HCT116 (cell line): ENCODE results near the gene C4BPB. TPM values are rescaled to one million over a fixed set of nuclear protein-coding genes. Genes with fewer than 3 reads are reported as not detected.

Experiments
- ATAC-seq: fragments of 200-7000 bp; cut with Tn5 transposase; 2 replicates; pipeline ENCODE4 v1.9.1; 2020; ENCODE audit warnings: mild to moderate bottlenecking, moderate library complexity
- BruUV-seq: library from RNA; stranded (reverse); fragments of 400-500 nt; replicated peaks from 2 replicates; lab custom pipeline; 2021; lab: Mats Ljungman, UMichigan
- CTCF ChIA-PET: fragments of 300-600 bp; sonication (Branson Sonifier 250); formaldehyde crosslinking; loops from one replicate; lab custom pipeline; 2021; ENCODE audit warnings: antibody characterized with exemption; lab: Charles Lee
- POLR2A ChIA-PET: fragments of 300-600, 350-600 bp; sonication (Branson Sonifier 250); formaldehyde crosslinking; loops from one replicate; lab custom pipeline; 2021; ENCODE audit warnings: antibody characterized with exemption; lab: Charles Lee
- RAD21 ChIA-PET, 2 experiments: fragments of 300-600 bp; sonication (Branson Sonifier 250); formaldehyde crosslinking; loops; one replicate each; lab custom pipeline; 2023; ENCODE audit warnings: low total read pairs in 2 of 2; ENCODE audit not compliant: uncharacterized antibody in 2 of 2, unreplicated experiment in 2 of 2, low non-redundant PET in 1 of 2; lab: Charles Lee
- DNase-seq: peaks from one replicate; pipeline ENCODE4 v3.0.0-alpha.2; 2010; ENCODE audit warnings: low read depth, low spot score
- H2AFZ ChIP-seq: fragments of 200-600 bp; shearing (Covaris generic), sonication (generic); 2 replicates; pipeline ENCODE4 v1.6.1; 2017; ENCODE audit warnings: low read depth, mixed run types, mixed read lengths, antibody characterized with exemption, low read length; ENCODE audit not compliant: poor library complexity, severe bottlenecking
- H3K27ac ChIP-seq: 2 replicates; pipeline ENCODE4 v1.5.1; 2012; ENCODE audit warnings: low read depth, low read length
- H3K27me3 ChIP-seq: fragments of 200-600 bp; sonication (generic); 2 replicates; pipeline ENCODE4 v1.6.1; 2016; ENCODE audit warnings: mixed run types, low read length, mixed read lengths; ENCODE audit not compliant: insufficient read depth
- H3K36me3 ChIP-seq, 2 experiments: fragments of 200-500 bp in 1 of 2; fragments of 200-600 bp in 1 of 2; sonication (Bioruptor generic) in 1 of 2; sonication (generic) in 1 of 2; 2 replicates each; pipeline versions ENCODE4 v1.5.1 to v1.6.1; 2014 to 2016; ENCODE audit warnings: low read length in 2 of 2, inconsistent platforms in 1 of 2, mixed read lengths in 1 of 2, mixed run types in 1 of 2; ENCODE audit not compliant: insufficient read depth in 2 of 2, control insufficient read depth in 1 of 2
- H3K4me1 ChIP-seq, 2 experiments: fragments of 200-600 bp in 1 of 2; sonication (generic) in 1 of 2; 2 replicates each; pipeline versions ENCODE4 v1.5.1 to v1.6.1; 2012 to 2017; ENCODE audit warnings: low read length in 2 of 2, inconsistent platforms in 1 of 2, mild to moderate bottlenecking in 1 of 2, mixed read lengths in 1 of 2, mixed run types in 1 of 2, moderate library complexity in 1 of 2; ENCODE audit not compliant: insufficient read depth in 2 of 2, control insufficient read depth in 1 of 2
- H3K4me2 ChIP-seq: fragments of 200-600 bp; sonication (generic); 2 replicates; pipeline ENCODE4 v1.6.1; 2017; ENCODE audit warnings: mixed run types, low read length, mixed read lengths
- H3K4me3 ChIP-seq, 2 experiments: fragments of 200-600 bp in 1 of 2; sonication (generic) in 1 of 2; replicated peaks in 1 of 2; 2 replicates each; pipeline ENCODE4 v1.5.1; 2011 to 2016; ENCODE audit warnings: low read length in 2 of 2, control low read depth in 1 of 2, low read depth in 1 of 2, mild to moderate bottlenecking in 1 of 2, mixed read lengths in 1 of 2, mixed run types in 1 of 2
- H3K79me2 ChIP-seq: fragments of 200-600 bp; sonication (generic); 2 replicates; pipeline ENCODE4 v1.6.1; 2017; ENCODE audit warnings: mild to moderate bottlenecking, mixed run types, low read length, moderate library complexity, mixed read lengths; ENCODE audit not compliant: insufficient read depth
- H3K9ac ChIP-seq: fragments of 200-600 bp; sonication (generic); 2 replicates; pipeline ENCODE4 v1.6.1; 2016; ENCODE audit warnings: low read length, mixed read lengths
- H3K9me2 ChIP-seq: fragments of 200-600 bp; sonication (generic), shearing (Covaris generic); 2 replicates; pipeline ENCODE4 v1.6.1; 2017; ENCODE audit warnings: mixed run types, mild to moderate bottlenecking, moderate library complexity; ENCODE audit not compliant: insufficient read depth
- H3K9me3 ChIP-seq, 2 experiments: fragments of 200-500 bp in 1 of 2; fragments of 200-600 bp in 1 of 2; sonication (Bioruptor generic) in 1 of 2; sonication (generic) in 1 of 2; 2 replicates each; pipeline ENCODE4 v1.6.1; 2014 to 2017; ENCODE audit warnings: low read length in 2 of 2, mixed read lengths in 2 of 2, inconsistent platforms in 1 of 2, low read depth in 1 of 2, mild to moderate bottlenecking in 1 of 2, mixed run types in 1 of 2, moderate library complexity in 1 of 2; ENCODE audit not compliant: control insufficient read depth in 1 of 2, insufficient read depth in 1 of 2
- H4K20me1 ChIP-seq: fragments of 200-600 bp; sonication (generic), shearing (Covaris generic); 2 replicates; pipeline ENCODE4 v1.6.1; 2017; ENCODE audit warnings: mixed run types, mild to moderate bottlenecking, moderate library complexity; ENCODE audit not compliant: insufficient read depth
- CBX3 ChIP-seq: IDR thresholded peaks from 2 replicates; pipeline ENCODE4 v1.6.1; 2012; ENCODE audit warnings: low read depth
- CEBPB ChIP-seq: IDR thresholded peaks from 2 replicates; pipeline ENCODE4 v1.6.1; 2012; ENCODE audit warnings: low read depth
- ELF1 ChIP-seq: IDR thresholded peaks from 2 replicates; pipeline ENCODE4 v1.6.1; 2012; ENCODE audit warnings: low read depth, borderline replicate concordance
- EZH2 ChIP-seq: fragments of 200-600 bp; sonication (generic); IDR thresholded peaks from 2 replicates; pipeline ENCODE4 v1.6.1; 2017; ENCODE audit warnings: antibody characterized with exemption, mixed run types
- FOSL1 ChIP-seq: IDR thresholded peaks from 2 replicates; pipeline ENCODE4 v1.6.1; 2012; ENCODE audit warnings: low read depth
- JUND ChIP-seq: IDR thresholded peaks from 2 replicates; pipeline ENCODE4 v1.6.1; 2012
- POLR2A ChIP-seq: IDR thresholded peaks from 2 replicates; pipeline ENCODE4 v1.7.0; 2011; ENCODE audit warnings: borderline replicate concordance; ENCODE audit not compliant: insufficient read depth, insufficient read length; ENCODE audit errors: extremely low read depth
- POLR2AphosphoS5 ChIP-seq: IDR thresholded peaks from 2 replicates; pipeline ENCODE4 v1.6.1; 2011; ENCODE audit warnings: mild to moderate bottlenecking, low read depth, low read length, moderate library complexity
- RAD21 ChIP-seq: IDR thresholded peaks from 2 replicates; pipeline ENCODE4 v1.6.1; 2012; ENCODE audit warnings: low read depth, mild to moderate bottlenecking
- SIN3A ChIP-seq: IDR thresholded peaks from 2 replicates; pipeline ENCODE4 v1.6.1; 2012; ENCODE audit warnings: low read depth
- SP1 ChIP-seq: IDR thresholded peaks from 2 replicates; pipeline ENCODE4 v1.6.1; 2012; ENCODE audit warnings: low read depth
- SRF ChIP-seq: IDR thresholded peaks from 2 replicates; pipeline ENCODE4 v1.6.1; 2012; ENCODE audit warnings: low read depth
- TCF7L2 ChIP-seq: IDR thresholded peaks from 2 replicates; pipeline ENCODE4 v1.7.0; 2011; ENCODE audit warnings: borderline replicate concordance, inconsistent platforms; ENCODE audit not compliant: insufficient read depth, insufficient read length; ENCODE audit errors: extremely low read depth
- ZFX ChIP-seq: fragments of 450-650 bp; IDR thresholded peaks from 2 replicates; pipeline ENCODE4 v1.6.1; 2017
- ZNF274 ChIP-seq: fragments of 200-500 bp; sonication (Bioruptor generic); IDR thresholded peaks from 2 replicates; pipeline ENCODE4 v1.6.1; 2014; ENCODE audit warnings: mild to moderate bottlenecking, low read depth, low read length, inconsistent platforms
- intact Hi-C: fragments of 100-400 bp; cut with micrococcal nuclease; formaldehyde crosslinking; loops from 2 replicates; pipeline ENCODE4 v1.10.0; 2022
- total RNA-seq: library from RNA; stranded (reverse); gene quantifications from one replicate; pipeline ENCODE4 v1.2.1, GENCODE V29; 2021; ENCODE audit not compliant: unreplicated experiment
- TF ChIP-seq, protein P1 (sequence below): IDR thresholded peaks from 2 replicates; pipeline ENCODE4 v1.6.1; 2012
- TF ChIP-seq, protein P2 (sequence below): IDR thresholded peaks from 2 replicates; pipeline ENCODE4 v1.6.1; 2012; ENCODE audit warnings: low read depth
- TF ChIP-seq, protein P3 (sequence below), 3 experiments: fragments of 200-600 bp in 1 of 3; sonication (generic) in 1 of 3; IDR thresholded peaks in 2 of 3; conservative IDR thresholded peaks in 1 of 3; 2 replicates each; pipeline ENCODE4 v1.5.1; 2012 to 2017; ENCODE audit warnings: low read depth in 2 of 3, low read length in 2 of 3, antibody characterized with exemption in 1 of 3, borderline replicate concordance in 1 of 3, control low read depth in 1 of 3, mild to moderate bottlenecking in 1 of 3, mixed read lengths in 1 of 3, mixed run types in 1 of 3, moderate library complexity in 1 of 3; ENCODE audit not compliant: insufficient read depth in 1 of 3
- TF ChIP-seq, protein P4 (sequence below): IDR thresholded peaks from 2 replicates; pipeline ENCODE4 v1.6.1; 2012
- TF ChIP-seq, protein P5 (sequence below): IDR thresholded peaks from 2 replicates; pipeline ENCODE4 v1.6.1; 2011; ENCODE audit warnings: mild to moderate bottlenecking, low read length, moderate library complexity; ENCODE audit not compliant: insufficient replicate concordance; ENCODE audit errors: extremely low read depth

C4BPB gene
- total RNA-seq, 1 experiment from 2014 or later = not detected

DNA sequence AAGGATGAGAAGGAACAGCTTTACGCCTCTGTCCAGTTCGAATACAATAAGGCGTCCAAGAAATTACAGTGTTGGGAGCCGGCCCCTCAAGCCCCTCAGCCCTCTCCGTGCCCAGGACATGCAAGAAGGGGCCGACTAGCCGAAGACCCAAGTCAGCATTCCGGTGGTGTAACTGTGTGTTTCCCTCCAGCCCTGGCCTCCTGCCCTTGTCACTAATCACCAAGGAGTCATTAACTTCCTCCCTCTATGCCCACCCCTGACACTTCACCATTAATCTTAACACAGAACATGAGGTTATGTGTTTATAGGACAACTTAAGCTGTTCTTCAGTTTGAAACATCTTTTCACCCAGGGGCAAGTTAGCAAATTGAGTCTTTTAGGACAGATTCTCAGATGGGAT, 16.4 kb upstream of the C4BPB start:
- H3K9ac ChIP-seq = no peak overlapping the region
- ChIA-PET POLR2A (no interaction called here), CTCF (no interaction called here), RAD21 (no interaction called here)
- ATAC-seq (no peak), DNase-seq (no peak)
- H3K27ac ChIP-seq = no peak overlapping the region
- H3K4me1 ChIP-seq = no peaks in the 10 kb centered on the region
- peaks cover 3 to 12% of the 10 kb centered on the region in 2 experiments; a peak in 1 of 4 replicates for H3K36me3 ChIP-seq
- no peak overlapping the region for H3K4me3 ChIP-seq
- TF ChIP-seq ZNF274 (no peak), POLR2AphosphoS5 (no peak), ELF1 (no peak), ZFX (no peak), SIN3A (no peak), FOSL1 (no peak), TCF7L2 (no peak), SRF (no peak), SP1 (no peak), POLR2A (no peak), CBX3 (no peak), RAD21 (no peak), JUND (no peak), EZH2 (no peak), CEBPB (no peak)
- TF ChIP-seq, protein P1, sequence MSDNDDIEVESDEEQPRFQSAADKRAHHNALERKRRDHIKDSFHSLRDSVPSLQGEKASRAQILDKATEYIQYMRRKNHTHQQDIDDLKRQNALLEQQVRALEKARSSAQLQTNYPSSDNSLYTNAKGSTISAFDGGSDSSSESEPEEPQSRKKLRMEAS = no peak
- TF ChIP-seq, protein P2, sequence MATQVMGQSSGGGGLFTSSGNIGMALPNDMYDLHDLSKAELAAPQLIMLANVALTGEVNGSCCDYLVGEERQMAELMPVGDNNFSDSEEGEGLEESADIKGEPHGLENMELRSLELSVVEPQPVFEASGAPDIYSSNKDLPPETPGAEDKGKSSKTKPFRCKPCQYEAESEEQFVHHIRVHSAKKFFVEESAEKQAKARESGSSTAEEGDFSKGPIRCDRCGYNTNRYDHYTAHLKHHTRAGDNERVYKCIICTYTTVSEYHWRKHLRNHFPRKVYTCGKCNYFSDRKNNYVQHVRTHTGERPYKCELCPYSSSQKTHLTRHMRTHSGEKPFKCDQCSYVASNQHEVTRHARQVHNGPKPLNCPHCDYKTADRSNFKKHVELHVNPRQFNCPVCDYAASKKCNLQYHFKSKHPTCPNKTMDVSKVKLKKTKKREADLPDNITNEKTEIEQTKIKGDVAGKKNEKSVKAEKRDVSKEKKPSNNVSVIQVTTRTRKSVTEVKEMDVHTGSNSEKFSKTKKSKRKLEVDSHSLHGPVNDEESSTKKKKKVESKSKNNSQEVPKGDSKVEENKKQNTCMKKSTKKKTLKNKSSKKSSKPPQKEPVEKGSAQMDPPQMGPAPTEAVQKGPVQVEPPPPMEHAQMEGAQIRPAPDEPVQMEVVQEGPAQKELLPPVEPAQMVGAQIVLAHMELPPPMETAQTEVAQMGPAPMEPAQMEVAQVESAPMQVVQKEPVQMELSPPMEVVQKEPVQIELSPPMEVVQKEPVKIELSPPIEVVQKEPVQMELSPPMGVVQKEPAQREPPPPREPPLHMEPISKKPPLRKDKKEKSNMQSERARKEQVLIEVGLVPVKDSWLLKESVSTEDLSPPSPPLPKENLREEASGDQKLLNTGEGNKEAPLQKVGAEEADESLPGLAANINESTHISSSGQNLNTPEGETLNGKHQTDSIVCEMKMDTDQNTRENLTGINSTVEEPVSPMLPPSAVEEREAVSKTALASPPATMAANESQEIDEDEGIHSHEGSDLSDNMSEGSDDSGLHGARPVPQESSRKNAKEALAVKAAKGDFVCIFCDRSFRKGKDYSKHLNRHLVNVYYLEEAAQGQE = no peak
- TF ChIP-seq, protein P3, sequence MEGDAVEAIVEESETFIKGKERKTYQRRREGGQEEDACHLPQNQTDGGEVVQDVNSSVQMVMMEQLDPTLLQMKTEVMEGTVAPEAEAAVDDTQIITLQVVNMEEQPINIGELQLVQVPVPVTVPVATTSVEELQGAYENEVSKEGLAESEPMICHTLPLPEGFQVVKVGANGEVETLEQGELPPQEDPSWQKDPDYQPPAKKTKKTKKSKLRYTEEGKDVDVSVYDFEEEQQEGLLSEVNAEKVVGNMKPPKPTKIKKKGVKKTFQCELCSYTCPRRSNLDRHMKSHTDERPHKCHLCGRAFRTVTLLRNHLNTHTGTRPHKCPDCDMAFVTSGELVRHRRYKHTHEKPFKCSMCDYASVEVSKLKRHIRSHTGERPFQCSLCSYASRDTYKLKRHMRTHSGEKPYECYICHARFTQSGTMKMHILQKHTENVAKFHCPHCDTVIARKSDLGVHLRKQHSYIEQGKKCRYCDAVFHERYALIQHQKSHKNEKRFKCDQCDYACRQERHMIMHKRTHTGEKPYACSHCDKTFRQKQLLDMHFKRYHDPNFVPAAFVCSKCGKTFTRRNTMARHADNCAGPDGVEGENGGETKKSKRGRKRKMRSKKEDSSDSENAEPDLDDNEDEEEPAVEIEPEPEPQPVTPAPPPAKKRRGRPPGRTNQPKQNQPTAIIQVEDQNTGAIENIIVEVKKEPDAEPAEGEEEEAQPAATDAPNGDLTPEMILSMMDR (IDR thresholded peaks at IDR 0.05 in 2 of 3, conservative IDR thresholded peaks at IDR 0.05 in 1 of 3; ENCODE audit: borderline replicate concordance in 1 of 3, insufficient read depth in 1 of 3, low read depth in 2 of 3, low read length in 2 of 3) = no peak
- TF ChIP-seq, protein P4, sequence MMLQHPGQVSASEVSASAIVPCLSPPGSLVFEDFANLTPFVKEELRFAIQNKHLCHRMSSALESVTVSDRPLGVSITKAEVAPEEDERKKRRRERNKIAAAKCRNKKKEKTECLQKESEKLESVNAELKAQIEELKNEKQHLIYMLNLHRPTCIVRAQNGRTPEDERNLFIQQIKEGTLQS = no peak
- TF ChIP-seq, protein P5, sequence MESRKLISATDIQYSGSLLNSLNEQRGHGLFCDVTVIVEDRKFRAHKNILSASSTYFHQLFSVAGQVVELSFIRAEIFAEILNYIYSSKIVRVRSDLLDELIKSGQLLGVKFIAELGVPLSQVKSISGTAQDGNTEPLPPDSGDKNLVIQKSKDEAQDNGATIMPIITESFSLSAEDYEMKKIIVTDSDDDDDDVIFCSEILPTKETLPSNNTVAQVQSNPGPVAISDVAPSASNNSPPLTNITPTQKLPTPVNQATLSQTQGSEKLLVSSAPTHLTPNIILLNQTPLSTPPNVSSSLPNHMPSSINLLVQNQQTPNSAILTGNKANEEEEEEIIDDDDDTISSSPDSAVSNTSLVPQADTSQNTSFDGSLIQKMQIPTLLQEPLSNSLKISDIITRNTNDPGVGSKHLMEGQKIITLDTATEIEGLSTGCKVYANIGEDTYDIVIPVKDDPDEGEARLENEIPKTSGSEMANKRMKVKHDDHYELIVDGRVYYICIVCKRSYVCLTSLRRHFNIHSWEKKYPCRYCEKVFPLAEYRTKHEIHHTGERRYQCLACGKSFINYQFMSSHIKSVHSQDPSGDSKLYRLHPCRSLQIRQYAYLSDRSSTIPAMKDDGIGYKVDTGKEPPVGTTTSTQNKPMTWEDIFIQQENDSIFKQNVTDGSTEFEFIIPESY = no peak
- no peak overlapping the region for H2AFZ ChIP-seq
- no TSS peak for BruUV-seq
- H3K9me3 ChIP-seq = no peaks in the 10 kb centered on the region
- H3K79me2 ChIP-seq = no peaks in the 10 kb centered on the region
- H4K20me1 ChIP-seq = no peaks in the 10 kb centered on the region
- no peaks in the 10 kb centered on the region for H3K27me3 ChIP-seq
- intact Hi-C loops = no loop called here
- H3K9me2 ChIP-seq = no peaks in the 10 kb centered on the region
- no peak overlapping the region for H3K4me2 ChIP-seq
